Stimulated activated CD8-positive, alpha-beta memory T cell treated with anti-CD3 and anti-CD28 coated beads, Interleukin-12 subunit alpha, Interleukin-12 subunit beta, amount 100 ng/mL, for 4 hours (primary cell): ENCODE data around the gene RPL9.
A peak's percentile ranks its signal among the peaks of the same experiment; 100 is the strongest.
"Not testable (repeated sequence)": the region's sequence is repeated elsewhere in the genome, so short reads cannot be mapped to it uniquely, and the experiment has no call there.

Experiments
- DNase-seq: peaks from one replicate; pipeline ENCODE4 v3.0.0-alpha.2; 2020; ENCODE audit warnings: low read depth

RPL9 gene

DNA sequence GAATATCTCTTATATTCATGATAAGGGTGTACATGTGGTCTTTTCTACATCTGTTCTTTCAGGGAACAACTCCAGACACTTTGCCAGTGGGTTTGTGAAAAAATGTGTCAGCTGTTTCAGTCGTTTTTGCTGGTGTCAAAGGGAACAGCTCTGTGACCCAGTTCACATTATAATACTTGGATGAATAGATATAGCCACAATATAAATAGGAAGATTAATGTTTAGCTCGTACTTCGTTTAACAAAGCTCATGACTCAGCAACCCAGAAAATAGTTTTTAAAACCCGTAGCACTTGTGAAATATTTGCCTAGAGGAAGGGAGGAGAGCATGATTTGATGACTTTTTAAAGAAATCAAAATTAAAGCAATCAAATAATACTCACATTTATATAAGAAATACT, 8.0 kb upstream of the RPL9 start:
- DNase-seq, result no peak

DNA sequence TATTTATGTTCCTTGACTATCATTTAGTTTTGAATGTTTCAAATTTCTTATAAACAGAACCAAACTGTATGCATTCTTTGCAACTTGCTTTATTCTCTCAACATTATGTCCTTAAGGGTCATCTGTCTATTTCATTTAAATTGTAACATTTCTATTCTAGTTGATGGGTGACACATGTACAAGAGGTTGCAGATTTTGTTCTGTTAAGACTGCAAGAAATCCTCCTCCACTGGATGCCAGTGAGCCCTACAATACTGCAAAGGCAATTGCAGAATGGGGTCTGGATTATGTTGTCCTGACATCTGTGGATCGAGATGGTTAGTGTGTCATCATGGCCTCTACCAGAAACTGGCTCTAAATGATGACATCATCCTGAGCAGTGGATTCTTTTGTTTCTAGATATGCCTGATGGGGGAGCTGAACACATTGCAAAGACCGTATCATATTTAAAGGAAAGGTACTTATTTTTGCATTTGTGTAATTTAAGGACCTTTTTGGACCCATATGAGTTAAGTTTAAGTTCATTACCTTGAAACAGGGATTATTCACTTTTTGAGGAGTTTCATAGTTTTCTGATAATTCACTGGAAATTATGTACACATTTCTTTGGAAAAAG, 6.3 kb upstream of the RPL9 start:
- no peak for DNase-seq

DNA sequence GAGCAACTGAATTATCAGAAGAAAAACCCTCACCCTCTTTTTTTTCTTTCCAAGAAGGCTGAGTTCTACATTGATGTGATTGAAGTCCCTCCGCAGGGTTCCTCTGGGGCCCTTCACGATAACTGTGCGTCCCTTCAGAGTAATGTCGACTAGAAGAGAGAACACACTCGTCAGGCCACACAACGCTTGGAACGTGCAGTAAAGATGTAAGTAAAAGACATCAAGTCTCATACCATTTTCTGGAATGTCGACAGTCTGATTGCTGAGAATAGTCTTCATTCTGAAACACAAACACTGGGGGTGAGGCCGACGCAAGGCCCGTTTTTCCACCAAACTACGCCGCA, 589 bp downstream of the RPL9 start:
- not testable (repeated sequence) for DNase-seq

DNA sequence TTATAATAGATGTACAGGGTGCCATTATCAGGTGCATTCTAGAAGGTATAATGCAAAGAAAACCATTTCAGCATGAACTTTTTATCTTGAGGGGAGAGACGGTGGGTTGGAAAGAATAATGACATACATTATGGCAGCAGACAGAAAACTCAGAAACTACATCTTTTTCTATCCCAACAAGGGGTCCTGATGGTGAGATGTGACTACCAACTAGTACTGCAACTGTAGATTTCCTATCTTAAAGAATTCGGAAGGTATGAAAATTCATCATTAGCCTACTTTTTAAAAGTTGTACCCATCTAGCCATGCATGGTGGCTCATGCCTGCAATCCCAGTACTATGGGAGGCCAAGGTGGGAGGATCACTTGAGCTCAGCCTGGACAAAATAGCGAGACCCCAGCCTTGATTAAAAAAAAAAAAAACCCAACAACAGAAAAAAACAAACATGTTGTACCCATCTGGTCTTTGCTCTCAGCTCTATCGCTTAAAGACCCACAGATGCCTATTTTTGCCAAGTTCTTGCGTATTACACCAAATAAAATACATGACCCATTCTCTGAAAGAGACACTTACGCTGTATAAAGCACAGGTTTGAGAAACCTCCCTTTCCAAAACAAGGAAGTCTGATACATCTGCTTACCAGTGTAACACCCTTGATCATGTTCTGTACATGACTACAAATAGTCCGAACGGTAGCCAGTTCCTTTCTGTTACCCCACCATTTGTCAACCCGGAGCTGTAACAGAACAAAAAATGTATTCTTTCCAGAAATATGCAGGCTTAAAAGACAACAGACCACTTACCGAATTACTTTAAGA, 1.6 kb downstream of the RPL9 start:
- no peak for DNase-seq

DNA sequence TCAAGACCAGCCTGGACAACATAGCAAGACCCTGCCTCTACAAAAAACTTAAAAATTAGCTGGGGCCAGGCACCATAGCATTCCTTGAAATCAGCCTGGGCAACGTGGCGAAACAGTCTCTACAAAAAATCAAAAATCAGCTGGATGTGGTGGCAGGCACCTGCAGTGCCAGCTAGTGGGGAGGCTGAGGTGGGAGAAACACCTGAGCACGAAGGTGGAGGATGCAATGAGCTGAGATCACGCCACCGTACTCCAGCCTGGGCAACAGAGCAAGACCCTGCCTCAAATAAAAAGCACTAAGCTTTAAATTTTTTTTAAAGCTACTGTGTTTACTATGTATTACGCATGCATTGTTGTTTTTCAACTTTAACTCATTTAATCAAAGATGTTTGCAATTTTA, 3.2 kb downstream of the RPL9 start:
- no peak for DNase-seq

DNA sequence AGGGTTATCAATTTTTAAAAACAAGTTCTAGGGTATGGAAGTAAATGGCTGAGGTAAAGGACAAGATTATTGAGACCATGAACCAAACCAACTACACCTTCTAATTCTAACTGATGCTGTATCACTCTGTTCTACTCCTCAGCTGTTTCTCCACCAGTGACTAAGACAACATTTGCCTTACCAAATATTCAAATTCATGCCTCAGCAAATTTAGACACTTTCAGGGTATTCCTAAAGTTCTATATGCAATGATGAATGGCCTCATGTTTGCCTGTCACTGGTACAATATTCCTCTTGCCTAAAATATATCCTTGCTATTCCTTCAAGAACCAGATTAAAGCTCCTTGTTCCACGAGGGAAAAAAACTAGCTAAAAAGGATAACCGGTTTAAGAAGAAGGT, 5.0 kb downstream of the RPL9 start:
- DNase-seq, result no peak

DNA sequence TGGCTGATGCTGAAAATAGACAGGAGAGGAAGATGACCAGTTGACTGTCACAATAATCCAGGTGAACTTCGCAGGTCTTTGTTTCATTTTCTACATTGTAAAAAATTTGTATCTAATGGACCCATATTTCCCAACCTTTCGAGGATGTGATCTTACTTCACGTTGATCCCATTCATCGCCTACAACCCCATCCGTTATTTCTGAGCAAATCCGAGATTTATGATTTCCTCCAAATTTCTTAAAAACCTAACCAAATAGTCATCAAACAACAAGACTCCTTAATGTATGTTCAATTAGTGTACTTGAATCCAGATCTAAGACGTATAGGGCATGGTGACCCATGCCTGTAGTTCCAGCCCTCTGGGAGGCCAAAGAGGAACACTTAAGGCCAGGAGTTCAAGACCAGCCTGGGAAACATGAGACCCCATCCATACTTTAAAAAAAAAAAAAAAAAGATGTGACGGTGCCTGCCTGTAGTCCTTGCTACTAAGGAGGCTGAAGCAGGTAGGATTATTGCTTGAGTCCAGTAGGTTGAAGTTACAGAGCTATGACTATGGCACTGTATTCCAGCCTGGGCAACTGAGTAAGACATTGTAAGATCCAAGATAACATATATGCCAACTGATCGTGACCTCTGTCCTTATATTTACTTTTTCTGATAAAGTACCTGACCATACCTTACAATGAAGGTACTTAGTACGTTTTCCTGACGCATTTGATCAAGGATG, 5.7 kb downstream of the RPL9 start:
- DNase-seq, result no peak

DNA sequence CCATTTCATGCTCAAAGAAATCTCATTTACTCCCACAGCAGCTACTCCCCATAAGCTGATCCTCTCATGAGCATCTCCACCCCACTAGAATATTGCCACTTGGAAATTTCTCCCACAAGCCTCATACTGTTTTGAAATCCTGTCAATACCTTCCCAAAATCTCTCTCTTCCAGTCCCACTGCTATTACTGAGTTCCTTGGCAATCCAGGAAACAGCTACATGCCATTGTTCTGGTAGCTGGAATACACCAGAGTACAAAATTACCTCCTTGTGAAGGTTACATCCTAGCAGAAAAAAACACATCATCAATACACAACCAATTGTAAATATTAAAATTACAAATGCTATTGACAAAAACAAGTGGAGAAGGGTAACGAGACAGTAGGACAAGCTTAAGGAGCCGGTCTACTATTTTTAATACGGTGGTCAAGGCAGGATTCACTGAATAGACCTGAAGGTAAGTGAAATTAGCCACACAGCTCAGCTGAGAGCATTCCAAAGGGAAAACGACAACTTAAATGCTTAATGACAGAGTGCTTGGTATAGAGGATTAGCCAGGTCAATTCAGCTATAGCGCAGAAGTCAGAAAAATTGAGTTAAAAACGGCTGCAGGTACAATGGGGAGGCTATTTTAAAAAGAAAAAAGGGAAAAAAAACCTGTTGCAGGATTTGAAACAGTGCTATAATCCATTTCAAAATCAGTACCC, 6.4 kb downstream of the RPL9 start:
- no peak for DNase-seq

DNA sequence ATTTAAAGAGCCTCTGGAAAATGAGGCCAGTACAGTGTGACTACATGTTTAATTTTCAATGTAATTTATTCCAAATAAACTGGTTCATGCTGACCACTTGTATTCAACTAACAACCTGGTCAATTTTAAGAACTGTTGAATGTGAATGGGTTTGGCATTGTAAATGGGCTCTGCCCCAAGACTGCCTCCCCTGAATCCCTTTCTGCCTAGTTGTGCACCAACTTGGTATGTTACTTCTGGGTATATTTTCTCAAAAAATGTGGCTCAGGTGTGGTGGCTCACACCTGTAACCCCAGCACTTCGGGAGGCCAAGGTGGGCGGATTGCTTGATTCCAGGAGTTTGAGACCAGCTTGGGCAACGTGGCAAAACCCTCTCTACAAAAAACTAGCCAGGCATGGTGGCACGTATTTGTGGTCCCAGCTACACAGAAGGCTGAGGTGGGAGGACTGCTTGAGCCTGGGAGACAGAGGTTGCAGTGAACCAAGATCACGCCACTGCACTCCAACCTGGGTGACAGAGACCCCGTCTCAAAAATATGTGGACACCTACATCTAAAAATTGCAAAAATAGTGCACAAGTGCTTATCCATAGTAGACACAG, 7.2 kb downstream of the RPL9 start:
- no peak for DNase-seq

DNA sequence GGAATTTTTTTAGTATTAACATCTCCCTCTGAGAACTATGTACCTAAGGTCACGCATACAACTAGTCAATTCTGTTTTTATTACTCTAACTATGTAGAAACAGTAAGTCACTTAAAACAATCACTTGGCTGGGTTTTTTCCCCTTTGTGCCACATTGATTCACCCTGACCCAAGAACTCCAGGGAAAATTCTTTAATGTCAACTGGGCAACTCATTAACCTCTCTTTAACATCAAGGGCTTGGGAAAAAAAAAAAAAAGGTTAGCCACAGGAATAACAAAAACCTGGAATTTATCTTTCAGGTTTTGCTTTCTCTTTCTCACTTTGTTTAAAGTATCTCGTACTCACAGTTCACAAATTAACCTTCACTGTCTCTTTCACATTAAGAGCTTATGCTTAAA, 8.1 kb downstream of the RPL9 start:
- DNase-seq, result no peak

DNA sequence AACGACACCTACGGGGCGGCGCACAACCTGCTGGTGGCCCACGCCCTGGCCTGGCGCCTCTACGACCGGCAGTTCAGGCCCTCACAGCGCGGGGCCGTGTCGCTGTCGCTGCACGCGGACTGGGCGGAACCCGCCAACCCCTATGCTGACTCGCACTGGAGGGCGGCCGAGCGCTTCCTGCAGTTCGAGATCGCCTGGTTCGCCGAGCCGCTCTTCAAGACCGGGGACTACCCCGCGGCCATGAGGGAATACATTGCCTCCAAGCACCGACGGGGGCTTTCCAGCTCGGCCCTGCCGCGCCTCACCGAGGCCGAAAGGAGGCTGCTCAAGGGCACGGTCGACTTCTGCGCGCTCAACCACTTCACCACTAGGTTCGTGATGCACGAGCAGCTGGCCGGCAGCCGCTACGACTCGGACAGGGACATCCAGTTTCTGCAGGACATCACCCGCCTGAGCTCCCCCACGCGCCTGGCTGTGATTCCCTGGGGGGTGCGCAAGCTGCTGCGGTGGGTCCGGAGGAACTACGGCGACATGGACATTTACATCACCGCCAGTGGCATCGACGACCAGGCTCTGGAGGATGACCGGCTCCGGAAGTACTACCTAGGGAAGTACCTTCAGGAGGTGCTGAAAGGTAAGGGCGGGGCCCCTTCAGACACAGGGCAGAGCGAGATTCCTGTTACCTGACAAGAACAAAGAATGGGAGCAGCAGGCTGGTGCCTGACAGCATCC, 11.7 kb downstream of the RPL9 start:
- DNase-seq, result peak; percentile 37

DNA sequence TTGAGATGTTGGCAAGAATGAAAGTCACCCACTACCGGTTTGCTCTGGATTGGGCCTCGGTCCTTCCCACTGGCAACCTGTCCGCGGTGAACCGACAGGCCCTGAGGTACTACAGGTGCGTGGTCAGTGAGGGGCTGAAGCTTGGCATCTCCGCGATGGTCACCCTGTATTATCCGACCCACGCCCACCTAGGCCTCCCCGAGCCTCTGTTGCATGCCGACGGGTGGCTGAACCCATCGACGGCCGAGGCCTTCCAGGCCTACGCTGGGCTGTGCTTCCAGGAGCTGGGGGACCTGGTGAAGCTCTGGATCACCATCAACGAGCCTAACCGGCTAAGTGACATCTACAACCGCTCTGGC, 12.3 kb downstream of the RPL9 start:
- DNase-seq, result no peak

DNA sequence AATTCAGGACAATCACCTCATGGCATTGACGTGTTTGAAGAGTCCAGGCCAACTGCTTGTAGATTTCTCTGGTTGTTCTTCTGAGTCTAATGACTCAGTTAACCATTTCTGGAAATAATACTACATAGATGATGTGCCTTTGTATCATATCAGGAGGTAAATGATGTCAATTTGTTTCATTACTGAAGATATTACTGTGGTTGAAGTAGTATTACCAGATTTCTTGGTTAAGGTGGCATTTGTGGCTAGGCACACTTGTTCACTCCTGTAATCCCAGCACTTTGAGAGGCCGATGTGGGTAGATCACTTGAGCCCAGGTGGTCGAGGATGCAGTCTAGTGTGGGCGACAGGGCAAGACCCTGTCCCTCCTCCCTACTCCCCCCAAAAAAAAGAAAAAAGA, 15.7 kb downstream of the RPL9 start:
- DNase-seq, result no peak

DNA sequence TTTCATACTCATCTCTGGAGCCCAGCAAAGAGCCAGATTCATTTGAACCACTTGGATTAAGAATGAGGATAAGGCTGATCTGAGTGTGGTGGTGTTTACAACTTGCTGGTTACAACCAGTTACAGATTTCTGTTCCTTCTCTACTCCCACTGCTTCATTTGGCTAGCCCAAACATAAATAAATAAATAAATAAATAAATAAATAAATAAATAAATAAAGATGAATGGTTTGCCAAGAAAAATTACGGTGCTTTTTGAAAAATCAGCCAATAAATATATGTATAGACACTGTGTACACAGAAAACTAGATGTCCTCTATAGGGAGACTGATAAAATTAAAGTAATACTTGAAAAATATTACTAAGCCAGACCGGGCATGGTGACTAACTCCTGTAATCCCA, 17.1 kb downstream of the RPL9 start:
- no peak for DNase-seq

DNA sequence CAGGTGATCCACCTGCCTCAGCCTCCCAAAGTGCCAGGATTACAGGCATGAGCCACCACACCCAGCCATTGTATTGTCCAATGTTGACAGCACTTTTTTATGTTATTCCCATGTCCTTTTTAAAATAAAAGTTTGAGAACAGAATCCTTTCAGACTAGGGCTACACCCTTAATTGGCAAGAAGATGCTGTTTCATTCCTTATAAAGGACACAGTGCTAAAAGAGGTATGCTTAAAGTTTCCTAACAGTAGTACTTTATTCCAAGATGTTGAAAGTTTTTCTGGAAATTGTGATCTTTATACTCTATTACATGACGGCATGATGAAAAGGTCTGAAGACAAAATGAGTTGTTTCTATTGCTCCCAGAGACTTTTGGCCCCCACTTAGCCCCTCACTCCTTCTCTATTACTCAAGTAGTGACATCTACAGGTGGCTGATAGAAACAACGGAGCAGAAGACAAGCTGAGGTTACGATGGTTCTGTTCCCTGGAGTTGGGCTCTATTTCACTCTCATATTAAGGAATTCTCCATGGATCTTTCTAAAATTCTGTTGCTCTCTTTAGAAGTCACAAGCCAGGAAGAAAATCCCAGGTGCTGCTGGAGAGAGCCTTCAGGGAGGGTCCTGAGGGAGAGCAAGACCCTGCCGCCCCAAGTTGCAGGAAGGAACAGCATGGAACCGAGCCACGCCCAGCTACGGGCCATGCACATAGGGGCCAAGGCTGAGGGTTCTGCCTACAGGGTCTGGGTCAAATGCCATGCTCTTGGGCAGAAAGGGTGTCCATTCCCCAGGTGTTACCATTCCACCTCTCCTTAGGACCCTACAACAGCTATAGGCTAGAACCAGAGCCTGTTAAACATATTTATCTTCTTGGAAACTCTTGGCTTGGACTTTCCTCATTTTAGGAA, 22.8 kb downstream of the RPL9 start:
- no peak for DNase-seq

DNA sequence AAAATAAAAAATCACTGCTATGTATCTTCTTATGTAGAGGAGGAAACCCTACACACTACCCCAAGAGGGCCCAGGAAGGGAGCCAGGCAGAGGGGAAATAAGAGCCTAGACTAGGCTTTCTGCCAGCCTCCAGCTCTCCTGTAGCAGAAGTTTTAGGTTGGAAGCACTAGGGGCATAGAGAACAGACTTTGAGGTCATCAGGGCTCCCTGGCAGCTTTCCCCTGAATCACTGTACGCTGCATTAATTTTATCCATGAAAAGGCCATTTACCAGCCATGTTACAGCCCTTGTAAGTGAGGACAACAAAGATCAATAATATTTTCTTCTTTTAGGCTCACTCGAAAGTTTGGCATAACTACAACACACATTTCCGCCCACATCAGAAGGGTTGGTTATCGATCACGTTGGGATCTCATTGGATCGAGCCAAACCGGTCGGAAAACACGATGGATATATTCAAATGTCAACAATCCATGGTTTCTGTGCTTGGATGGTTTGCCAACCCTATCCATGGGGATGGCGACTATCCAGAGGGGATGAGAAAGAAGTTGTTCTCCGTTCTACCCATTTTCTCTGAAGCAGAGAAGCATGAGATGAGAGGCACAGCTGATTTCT, 24.7 kb downstream of the RPL9 start:
- DNase-seq, result no peak

DNA sequence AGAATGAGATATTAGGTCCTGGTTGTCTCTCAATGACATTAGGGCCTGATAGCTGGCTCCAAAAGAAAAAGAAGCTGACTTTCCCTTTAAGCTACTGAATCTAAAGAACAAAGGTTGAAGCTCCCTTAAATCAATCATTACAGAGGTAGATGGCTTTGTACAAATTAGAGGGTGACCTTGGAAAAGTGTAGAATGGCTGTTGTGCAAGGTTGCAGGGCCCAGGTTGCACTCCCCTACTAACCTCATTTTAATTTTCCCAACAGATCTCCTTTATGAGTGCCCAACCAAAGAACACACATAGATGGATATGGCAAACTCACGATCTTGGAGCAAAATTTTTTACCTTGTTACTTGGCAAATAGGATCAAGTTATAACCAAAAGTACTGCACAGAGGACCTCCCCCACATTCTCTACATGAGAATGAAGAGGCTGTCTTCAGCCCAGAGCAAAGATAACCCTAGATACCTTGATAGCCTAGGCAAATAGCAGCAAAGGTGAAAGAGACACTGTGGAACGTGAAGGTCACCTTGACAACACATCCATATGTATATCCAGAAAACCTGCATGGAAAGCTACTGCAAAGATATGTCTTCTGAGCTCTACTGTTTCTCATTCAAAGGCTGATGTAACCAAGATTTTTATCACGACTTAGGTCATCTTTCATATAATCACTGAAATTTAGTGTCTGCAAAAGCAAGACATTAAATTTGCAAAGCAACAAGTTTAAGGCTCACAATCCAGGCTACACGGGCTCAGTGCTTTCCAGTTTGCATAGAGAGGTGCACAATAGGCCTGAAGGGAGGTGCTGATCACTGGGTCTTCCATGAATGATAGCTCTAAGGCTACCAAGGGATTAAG, 29.0 kb downstream of the RPL9 start:
- no peak for DNase-seq

DNA sequence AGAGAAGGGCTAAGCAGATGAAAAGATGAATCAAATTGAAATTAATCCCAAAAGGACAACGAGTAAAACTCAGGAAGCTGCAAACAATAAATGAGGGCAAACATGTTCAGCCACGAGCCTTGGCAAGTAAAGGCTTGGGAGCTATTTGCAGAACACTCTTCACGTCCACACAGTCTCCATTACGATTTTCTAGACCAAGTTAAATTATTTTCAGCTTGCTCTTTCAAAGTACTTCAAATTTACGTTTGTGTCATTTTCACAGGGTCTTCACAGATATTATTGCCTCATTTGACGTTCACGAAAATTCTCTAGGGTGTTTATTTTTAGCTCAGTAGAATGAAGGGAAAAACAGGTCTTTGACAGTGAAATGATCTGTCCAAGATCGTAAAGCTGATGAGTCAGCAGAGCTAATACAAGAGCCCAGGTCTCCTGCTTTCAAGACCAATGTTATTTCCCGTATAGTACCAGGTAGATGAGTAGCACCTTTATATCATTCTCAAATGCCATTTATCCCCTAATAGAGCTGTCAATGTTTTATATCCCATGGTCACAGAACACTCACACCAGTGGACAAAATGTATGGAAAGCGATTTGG, 31.1 kb downstream of the RPL9 start:
- DNase-seq, result no peak

DNA sequence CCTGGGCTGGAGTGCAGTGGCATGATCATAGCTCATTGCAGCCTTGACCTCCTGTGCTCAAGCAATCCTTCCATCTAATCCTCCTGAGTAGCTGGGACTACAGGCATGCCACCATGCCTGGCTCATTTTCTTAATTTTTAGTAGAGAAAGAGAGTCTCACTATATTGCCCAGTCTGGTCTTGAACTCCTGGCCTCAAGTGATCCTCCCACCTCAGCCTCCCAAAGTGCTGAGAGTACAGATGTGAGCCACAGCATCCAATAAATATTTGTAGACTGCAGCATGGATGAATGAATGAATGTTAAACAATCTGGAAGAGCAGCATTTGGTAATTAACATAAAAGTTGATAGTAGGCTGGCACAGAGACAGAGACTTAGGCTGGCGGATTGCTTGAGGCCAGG, 32.0 kb downstream of the RPL9 start:
- no peak for DNase-seq
